Inflammatory macrophage (primary cell): ENCODE results near the gene SYNGR1.

Source experiments
- DNase-seq, 2 donors: peaks; one replicate each; pipeline ENCODE4 v3.0.0-alpha.2; 2020 to 2022
- total RNA-seq, 18 experiments: gene quantifications; one replicate each; lab custom pipeline; 2026; ENCODE audit warnings: mixed read lengths in 6 of 18, inconsistent platforms in 2 of 18; lab: John Stamatoyannopoulos, UW

Gene SYNGR1
- total RNA-seq: 3.7 to 32.1 (median 8.8) reads per million in 18 experiments

DNA sequence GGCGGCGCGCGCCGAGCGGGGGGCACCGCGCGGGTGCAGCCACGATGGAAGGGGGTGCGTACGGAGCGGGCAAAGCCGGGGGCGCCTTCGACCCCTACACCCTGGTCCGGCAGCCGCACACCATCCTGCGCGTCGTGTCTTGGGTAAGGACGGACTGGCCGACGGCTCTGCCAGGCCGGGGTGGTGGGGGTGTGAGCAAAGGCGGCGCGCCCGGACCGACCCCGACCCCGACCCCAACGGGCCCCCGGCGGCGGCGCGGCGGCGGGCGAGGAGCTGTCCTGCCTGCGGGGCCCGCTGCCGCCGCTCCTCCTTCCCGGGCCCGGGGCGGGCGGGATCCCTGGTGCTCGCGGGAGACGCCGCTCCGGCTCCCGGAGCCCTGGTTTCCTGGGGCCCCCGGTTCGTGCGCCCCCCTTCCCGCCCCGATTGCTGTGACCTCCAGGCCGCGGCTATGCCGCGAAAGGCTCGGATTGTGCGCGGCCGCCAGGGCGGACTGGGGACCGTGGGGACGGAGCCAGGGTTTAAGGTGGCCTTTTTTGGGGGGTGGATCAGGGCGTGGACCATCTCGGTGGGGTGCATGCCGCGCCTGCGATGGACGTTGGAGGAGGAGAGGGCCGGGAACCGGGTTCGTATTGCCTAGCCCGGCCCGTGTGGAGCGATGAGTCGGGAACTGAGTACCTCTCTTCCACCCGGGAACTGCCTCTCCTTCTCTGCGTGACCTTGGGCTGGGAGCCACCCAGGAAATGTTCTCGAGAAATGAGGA, at the start of gene SYNGR1:
Gene SYNGR1, plus strand, starts transcription at position 25 of the 760 bp plus-strand sequence. Its CDS starts 20 bp downstream, at position 45.
- DNase-seq: no peak

DNA sequence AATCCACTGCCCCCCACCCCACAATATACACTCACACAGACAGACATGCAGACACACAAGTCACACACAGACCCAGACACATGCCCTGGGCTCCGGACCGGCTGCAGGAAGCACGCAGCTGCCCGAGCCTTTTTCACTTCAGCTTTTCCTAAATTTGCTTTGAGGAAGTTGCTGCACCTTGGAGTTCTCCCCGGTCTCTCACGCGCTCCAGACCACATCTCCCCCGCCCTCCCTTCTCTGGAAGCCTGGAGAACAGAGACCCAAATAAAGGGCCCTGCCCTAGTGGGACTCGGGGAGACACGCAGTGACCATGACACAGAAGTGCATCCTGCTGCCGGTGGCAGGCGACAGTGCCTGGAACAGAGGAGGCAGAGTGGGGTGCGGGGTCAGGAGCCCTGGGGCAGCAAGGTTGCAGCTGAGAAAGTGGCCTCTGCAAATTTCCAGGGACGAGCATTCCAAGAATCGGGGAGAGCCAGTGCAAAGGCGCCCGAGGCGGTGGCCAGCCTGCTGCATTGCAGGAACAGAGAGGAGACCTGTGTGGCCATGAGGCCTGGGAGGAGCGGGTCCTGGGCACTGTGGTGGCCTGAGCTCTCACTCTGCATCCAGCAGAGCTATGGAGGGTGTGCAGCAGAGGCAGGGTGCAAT, 49.5 kb upstream of the SYNGR1 start:
- DNase-seq: peak; percentile 78 to 88

DNA sequence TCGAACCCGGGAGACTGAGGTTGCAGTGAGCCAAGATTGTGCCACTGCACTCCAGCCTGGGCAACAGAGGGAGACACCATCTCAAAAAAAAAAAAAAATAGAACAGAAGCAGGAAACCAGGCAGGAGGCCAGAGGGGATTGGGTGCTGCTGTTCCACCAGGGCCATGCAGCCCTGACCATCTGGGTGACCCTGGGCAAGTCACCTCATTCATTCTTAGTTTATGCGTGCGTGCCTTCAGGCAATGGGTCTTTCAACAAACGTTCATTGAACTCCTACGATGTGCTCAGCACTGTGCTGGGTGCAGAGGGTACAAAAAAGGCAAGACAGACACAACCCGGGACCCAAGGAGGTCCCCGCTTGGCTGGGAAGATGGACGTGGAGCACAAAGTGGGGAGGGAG, 48.7 kb upstream of the SYNGR1 start:
- no peak for DNase-seq

DNA sequence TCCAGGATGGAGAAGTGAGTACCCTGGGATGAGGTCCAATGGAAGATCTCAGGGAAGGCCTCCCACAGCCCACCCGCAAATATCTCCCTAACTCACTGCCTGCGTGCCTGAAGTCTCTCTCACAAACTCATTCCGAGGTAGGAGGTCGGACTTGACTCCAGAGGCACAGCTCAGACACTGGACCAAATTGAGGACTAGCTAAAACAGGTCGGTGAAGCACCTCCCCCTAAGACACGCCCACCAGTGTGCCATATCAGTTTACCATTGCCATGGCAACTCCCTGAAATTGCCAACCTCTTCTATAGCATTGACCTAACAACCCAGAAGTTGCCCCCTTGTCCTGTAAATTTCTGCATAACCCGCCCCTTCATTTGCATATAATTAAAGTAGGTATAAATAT, 47.9 kb upstream of the SYNGR1 start:
- no peak for DNase-seq

DNA sequence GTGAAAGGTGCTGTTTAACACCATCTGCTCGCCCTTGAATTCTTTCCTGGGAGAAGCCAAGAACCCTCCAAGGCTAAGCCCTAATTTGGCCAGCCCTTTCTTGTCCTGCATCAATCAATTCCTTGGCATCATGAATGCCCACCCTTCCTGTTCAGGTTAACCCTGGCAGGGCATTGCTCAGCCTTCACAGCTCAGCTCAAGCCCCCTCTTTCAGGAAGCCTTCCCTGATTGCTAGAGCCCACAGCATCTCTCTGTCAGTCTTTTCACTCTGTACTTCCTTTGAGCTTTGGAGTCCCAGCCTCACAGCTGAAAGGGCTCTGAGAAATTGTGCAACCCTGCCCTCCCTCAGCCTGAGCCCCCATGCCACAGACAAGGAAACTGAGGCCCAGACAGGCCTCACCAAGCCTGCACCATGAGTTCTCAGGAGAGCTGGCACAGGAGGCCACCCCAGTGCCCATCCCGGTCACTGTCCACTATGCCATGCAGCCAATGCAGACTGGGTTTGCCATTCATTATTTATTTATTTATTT, 47.3 kb upstream of the SYNGR1 start:
- DNase-seq: no peak

- no peak for DNase-seq
These were observed 46.4 kb upstream of the SYNGR1 start for GRCh38 chr22:39303358-39303757.

- no peak for DNase-seq
These were observed 45.7 kb upstream of the SYNGR1 start for GRCh38 chr22:39303892-39304671.

- peak; percentile 36 to 54 for DNase-seq
These were observed 43.1 kb upstream of the SYNGR1 start for GRCh38 chr22:39306456-39307361.

GRCh38 chr22:39308614-39309363, 41.0 kb upstream of the SYNGR1 start:
- peak; percentile 79 to 89 for DNase-seq

DNA sequence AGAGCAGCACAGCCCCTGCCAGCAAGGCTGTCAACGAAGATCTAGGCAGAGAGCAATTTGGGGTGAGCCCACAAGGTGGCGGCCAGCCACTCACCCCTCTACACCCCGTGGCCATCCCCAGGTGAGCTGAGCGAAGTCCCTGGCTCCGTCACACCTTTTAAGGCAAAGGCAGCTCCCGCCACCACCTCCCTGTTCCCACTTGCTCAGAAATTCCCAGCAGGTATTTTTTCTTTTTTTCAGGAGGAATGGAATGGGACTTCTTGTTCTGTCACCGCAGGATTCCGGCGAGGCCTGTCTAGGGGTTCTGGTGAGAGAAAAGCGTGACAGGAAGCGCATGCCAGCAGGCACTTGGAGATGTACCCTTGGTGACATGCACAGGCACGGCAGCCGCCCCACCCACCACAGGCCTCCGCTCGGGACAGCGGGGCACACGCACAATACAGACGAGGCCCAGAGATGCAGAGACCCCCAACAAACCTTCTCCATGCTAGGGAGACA, 40.4 kb upstream of the SYNGR1 start:
- no peak for DNase-seq

DNA sequence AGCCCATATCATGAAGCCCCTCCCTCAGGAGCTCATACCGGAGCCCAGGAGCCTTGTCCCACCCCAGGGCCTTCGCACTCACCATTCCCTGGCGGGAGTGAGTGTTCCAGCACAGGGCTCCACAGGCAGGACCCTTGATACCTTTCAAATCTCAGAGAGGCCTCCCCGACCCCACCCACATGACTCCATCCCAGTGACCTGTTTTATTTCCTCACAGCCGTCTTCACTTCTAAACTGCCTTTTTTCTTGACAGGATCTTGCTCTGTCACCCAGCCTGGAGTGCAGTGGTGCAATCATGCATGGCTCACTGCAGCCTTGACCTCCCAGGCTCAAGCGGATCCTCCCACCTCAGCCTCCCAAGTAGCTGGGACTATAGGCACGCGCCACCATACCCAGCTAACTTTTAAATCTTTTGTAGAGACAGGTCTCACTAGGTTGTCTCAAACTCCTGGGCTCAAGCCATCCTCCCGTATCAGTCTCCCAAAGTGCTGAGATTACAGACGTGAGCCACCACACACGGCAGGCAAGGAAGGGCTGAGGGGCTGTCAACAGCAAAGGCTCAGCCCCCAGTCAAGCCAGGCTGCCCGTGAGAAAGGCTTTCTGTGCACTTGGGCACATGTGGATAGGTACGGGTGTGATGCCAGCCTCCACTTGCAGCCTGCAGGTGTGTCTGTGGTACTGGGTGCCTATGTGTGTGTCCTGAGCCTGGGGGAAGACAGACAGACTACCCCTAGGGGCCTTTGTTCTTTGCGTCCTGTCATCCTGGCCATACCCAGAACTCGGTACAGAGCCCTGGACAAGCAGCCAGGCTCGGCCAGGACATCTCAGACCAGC, 39.7 kb upstream of the SYNGR1 start:
- peak; percentile 29 to 38 for DNase-seq

- no peak for DNase-seq
These were observed 38.0 kb upstream of the SYNGR1 start for GRCh38 chr22:39311592-39312400.

DNA sequence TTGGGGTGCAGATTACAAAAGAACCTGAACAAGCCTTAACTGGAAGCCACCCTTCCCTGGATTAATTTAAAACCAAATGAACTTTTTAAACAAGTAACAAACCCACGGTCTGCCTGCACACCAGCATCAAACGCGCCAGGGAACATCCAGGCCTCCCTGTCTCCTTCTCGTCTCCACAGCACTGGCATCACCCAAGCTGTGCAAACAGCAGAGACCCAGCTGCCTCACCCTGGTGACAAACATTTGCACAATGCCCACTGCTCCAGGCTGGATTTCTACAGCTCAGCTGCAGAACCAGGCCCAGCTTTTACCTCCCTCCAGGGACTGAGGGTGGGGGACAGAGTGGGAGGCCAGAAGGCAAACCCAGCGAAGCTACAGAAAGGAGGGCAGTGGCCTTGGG, 37.4 kb upstream of the SYNGR1 start:
- DNase-seq: no peak

GRCh38 chr22:39313258-39314001, 36.4 kb upstream of the SYNGR1 start:
- no peak for DNase-seq

DNA sequence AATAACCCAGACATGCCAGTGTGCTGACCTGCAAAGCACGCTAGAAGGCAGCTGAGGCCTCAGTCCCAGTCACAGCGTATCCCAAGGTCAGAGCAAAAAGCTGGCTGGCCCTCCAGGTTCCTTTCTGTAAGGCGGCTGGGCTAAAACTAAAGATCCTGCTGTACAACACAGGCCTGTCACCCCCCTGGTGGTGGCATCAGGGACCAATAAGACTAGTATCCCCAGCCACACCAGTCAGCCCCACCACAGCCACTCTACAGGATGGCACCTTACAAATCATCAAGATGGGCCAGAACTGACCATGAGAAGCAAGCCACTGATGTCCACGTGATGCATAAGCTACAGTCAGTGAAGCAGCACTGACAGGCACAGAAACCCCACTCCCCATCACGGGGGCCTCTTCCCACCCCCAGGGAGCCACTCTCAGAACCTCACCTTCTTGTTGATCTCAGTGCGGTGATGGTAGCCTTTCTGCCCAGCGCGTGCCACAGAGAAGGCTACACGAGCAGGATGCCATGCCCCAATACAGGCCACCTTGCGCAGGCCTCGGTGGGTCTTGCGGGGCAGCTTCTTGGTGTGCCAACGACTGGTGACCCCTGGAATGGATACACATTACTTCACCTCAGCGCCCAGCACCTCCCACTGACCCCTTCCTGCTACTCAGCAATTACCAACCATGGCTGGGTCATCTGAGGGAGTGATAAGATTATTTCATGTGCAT, 35.4 kb upstream of the SYNGR1 start:
- no peak for DNase-seq

GRCh38 chr22:39315389-39315788, 34.4 kb upstream of the SYNGR1 start:
- no peak for DNase-seq

- DNase-seq: peak; percentile 82 to 85
These were observed 33.2 kb upstream of the SYNGR1 start for GRCh38 chr22:39316440-39317083.
